Activated naive CD4-positive, alpha-beta T cell treated with anti-CD3 and anti-CD28 coated beads for 36 hours (primary cell): ENCODE results near the gene IGFL4. TPM values are rescaled to one million over a fixed set of nuclear protein-coding genes. Genes with fewer than 3 reads are reported as not detected.

Source experiments
- CTCF ChIA-PET: fragments of 350-600 bp; sonication (Branson Sonifier 250); formaldehyde crosslinking; loops from one replicate; lab custom pipeline; 2021; ENCODE audit warnings: antibody characterized with exemption; lab: Charles Lee
- DNase-seq: peaks from one replicate; pipeline ENCODE4 v3.0.0-alpha.2; 2020
- H3K27ac Mint-ChIP-seq: one replicate; pipeline ENCODE4 v1.8.0; 2021; ENCODE audit warnings: mild to moderate bottlenecking, mixed read lengths
- H3K27me3 Mint-ChIP-seq: one replicate; pipeline ENCODE4 v1.8.0; 2021; ENCODE audit warnings: low read depth, mixed read lengths
- H3K36me3 Mint-ChIP-seq: one replicate; pipeline ENCODE4 v1.8.0; 2021; ENCODE audit warnings: low read depth, mixed read lengths
- H3K4me1 Mint-ChIP-seq: one replicate; pipeline ENCODE4 v1.8.0; 2021; ENCODE audit warnings: low read depth, mixed read lengths
- H3K4me3 Mint-ChIP-seq: one replicate; pipeline ENCODE4 v1.8.0; 2021; ENCODE audit warnings: mild to moderate bottlenecking, moderate library complexity, mixed read lengths
- H3K9me3 Mint-ChIP-seq: one replicate; pipeline ENCODE4 v1.8.0; 2021; ENCODE audit warnings: mixed read lengths
- intact Hi-C: fragments of 100-400 bp; cut with micrococcal nuclease; formaldehyde crosslinking; loops from one replicate; pipeline ENCODE4 v1.15.1; 2023
- total RNA-seq, 2 experiments: library from RNA; stranded (reverse); gene quantifications; one replicate each; pipeline ENCODE4 v1.2.3, GENCODE V29; 2021

IGFL4 gene
- total RNA-seq, 2 experiments from 2014 or later, result not detected

DNA sequence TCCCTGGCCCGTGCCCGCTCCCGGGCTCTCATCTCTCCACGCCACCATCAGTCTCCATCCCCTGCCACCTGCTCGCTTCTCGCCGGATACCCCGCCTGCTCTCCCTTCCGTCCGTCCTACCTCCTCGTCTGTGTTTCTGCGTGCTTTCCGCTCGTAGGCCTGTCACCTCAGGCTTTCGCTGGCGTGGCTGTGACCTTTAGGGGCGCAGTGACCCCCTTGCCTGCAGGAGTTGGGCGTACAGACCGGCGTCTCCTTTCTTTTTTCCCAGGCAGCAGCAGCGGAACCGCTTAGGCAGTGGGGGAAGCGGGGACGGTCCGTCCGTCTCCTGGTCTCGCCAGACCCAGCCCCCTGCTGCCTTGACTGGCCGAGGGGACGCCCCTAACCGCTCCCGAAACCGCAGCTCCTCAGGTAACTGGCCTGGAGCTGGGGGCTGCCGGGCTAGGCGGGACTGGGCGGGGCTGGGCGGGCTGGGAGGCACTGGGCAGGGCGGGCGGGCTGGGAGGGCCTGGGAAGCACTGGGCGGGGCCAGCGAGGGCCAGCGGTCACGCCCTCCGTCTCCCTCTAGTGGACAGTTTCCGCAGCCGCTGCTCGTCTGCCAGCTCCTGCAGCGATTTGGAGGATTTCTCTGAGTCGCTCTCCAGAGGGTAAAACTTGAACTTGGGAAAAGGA, 24.2 kb downstream of the IGFL4 start:
- peaks cover 5% of the 10 kb centered on the region for H3K36me3 Mint-ChIP-seq
- intact Hi-C loops, result loop anchor here (1.0 to 2.0 kb wide), 7 partner anchors 21 to 247 kb away; partner anchors contain the start of genes CCDC61, IRF2BP1, MYPOP and SIX5

GRCh38 chr19:46015687-46016425, 24.9 kb downstream of the IGFL4 start:
- CTCF ChIA-PET, result interaction anchor here (2.0 kb wide), 1 partner anchor 10 kb away, joined by 7 read pairs; no protein-coding TSS in a partner anchor
- Mint-ChIP-seq H3K27ac (no peak overlapping the region), H3K36me3 (peaks cover 5% of the 10 kb centered on the region)

More for the DNA sequence above, 24.2 kb downstream of the IGFL4 start:
- Mint-ChIP-seq H3K4me1 (peaks cover 17% of the 10 kb centered on the region), H3K9me3 (no peaks in the 10 kb centered on the region), H3K27ac (peak overlapping the region; percentile 62), H3K27me3 (peaks cover 15% of the 10 kb centered on the region), H3K4me3 (peak overlapping the region; percentile 74)
- DNase-seq, result peak; percentile 86
- CTCF ChIA-PET, result interaction anchor here (0.7 to 2.0 kb wide), 3 partner anchors 9 to 248 kb away, joined by 5 to 7 read pairs (median 5); no protein-coding TSS in a partner anchor

GRCh38 chr19:46014941-46015686, 25.7 kb downstream of the IGFL4 start:
- H3K9me3 Mint-ChIP-seq, result no peaks in the 10 kb centered on the region
- DNase-seq, result peak; percentile 70
- no peak overlapping the region for H3K27ac Mint-ChIP-seq
- intact Hi-C loops, result no loop called here
- peaks cover 11% of the 10 kb centered on the region for H3K36me3 Mint-ChIP-seq
- peak overlapping the region; percentile 49 for H3K4me3 Mint-ChIP-seq
- peaks cover 17% of the 10 kb centered on the region for H3K4me1 Mint-ChIP-seq
- H3K27me3 Mint-ChIP-seq, result peaks cover 15% of the 10 kb centered on the region
- CTCF ChIA-PET, result no interaction called here

More at GRCh38 chr19:46015687-46016425, 24.9 kb downstream of the IGFL4 start:
- Mint-ChIP-seq H3K9me3 (no peaks in the 10 kb centered on the region), H3K4me3 (peak overlapping the region; percentile 74), H3K4me1 (peaks cover 17% of the 10 kb centered on the region), H3K27me3 (peaks cover 15% of the 10 kb centered on the region)
- intact Hi-C loops, result loop anchor here (1.0 to 2.0 kb wide), 7 partner anchors 21 to 247 kb away; partner anchors contain the start of genes CCDC61, IRF2BP1, MYPOP and SIX5
- DNase-seq, result peak; percentile 52

- CTCF ChIA-PET, result no interaction called here
- intact Hi-C loops, result no loop called here
- DNase-seq, result no peak
- H3K4me1 Mint-ChIP-seq, result peaks cover 17% of the 10 kb centered on the region
- H3K4me3 Mint-ChIP-seq, result peak overlapping the region; percentile 32
- no peaks in the 10 kb centered on the region for H3K9me3 Mint-ChIP-seq
- no peak overlapping the region for H3K27ac Mint-ChIP-seq
- peaks cover 17% of the 10 kb centered on the region for H3K36me3 Mint-ChIP-seq
- peaks cover 15% of the 10 kb centered on the region for H3K27me3 Mint-ChIP-seq
Measured at GRCh38 chr19:46014534-46014933, 26.3 kb downstream of the IGFL4 start.

GRCh38 chr19:46009530-46010510, 31.0 kb downstream of the IGFL4 start:
- Mint-ChIP-seq H3K27ac (no peak overlapping the region), H3K4me1 (peaks cover 5% of the 10 kb centered on the region), H3K27me3 (peaks cover 6% of the 10 kb centered on the region), H3K9me3 (no peaks in the 10 kb centered on the region), H3K36me3 (peaks cover 29% of the 10 kb centered on the region), H3K4me3 (no peak overlapping the region)
- intact Hi-C loops, result no loop called here
- CTCF ChIA-PET, result interaction anchor here (0.6 to 2.0 kb wide), 10 partner anchors 8 to 241 kb away, joined by 3 to 8 read pairs (median 3); partner anchors contain the start of genes CCDC61, FOXA3, SIX5 and SYMPK
- DNase-seq, result peak; percentile 77

- CTCF ChIA-PET, result interaction anchor here (0.6 to 1.5 kb wide), 3 partner anchors 11 to 1465 kb away, joined by 3 to 4 read pairs (median 3); partner anchors contain the start of gene CCDC61
- intact Hi-C loops, result no loop called here
- no peaks in the 10 kb centered on the region for H3K9me3 Mint-ChIP-seq
- H3K4me3 Mint-ChIP-seq, result no peak overlapping the region
- H3K4me1 Mint-ChIP-seq, result peaks cover 2% of the 10 kb centered on the region
- H3K27me3 Mint-ChIP-seq, result no peaks in the 10 kb centered on the region
- H3K27ac Mint-ChIP-seq, result no peak overlapping the region
- no peak for DNase-seq
- H3K36me3 Mint-ChIP-seq, result peaks cover 26% of the 10 kb centered on the region
Measured at GRCh38 chr19:46006411-46006810, 34.4 kb downstream of the IGFL4 start.

- CTCF ChIA-PET, result interaction anchor here (0.6 kb wide), 1 partner anchor 185 kb away, joined by 3 read pairs; no protein-coding TSS in a partner anchor
- no peaks in the 10 kb centered on the region for H3K9me3 Mint-ChIP-seq
- DNase-seq, result no peak
- no peak overlapping the region for H3K27ac Mint-ChIP-seq
- intact Hi-C loops, result no loop called here
- H3K4me3 Mint-ChIP-seq, result no peak overlapping the region
- peaks cover 12% of the 10 kb centered on the region for H3K36me3 Mint-ChIP-seq
- peaks cover 3% of the 10 kb centered on the region for H3K27me3 Mint-ChIP-seq
- H3K4me1 Mint-ChIP-seq, result peaks cover 28% of the 10 kb centered on the region
Measured at GRCh38 chr19:46002678-46003275, 38.0 kb downstream of the IGFL4 start.

GRCh38 chr19:46000491-46001246, 40.1 kb downstream of the IGFL4 start:
- CTCF ChIA-PET, result no interaction called here
- no peaks in the 10 kb centered on the region for H3K9me3 Mint-ChIP-seq
- H3K27ac Mint-ChIP-seq, result no peak overlapping the region
- DNase-seq, result peak; percentile 76
- H3K27me3 Mint-ChIP-seq, result peaks cover 3% of the 10 kb centered on the region
- intact Hi-C loops, result no loop called here
- H3K4me3 Mint-ChIP-seq, result peak overlapping the region; percentile 59
- peaks cover 35% of the 10 kb centered on the region for H3K4me1 Mint-ChIP-seq
- H3K36me3 Mint-ChIP-seq, result peaks cover 11% of the 10 kb centered on the region

DNA sequence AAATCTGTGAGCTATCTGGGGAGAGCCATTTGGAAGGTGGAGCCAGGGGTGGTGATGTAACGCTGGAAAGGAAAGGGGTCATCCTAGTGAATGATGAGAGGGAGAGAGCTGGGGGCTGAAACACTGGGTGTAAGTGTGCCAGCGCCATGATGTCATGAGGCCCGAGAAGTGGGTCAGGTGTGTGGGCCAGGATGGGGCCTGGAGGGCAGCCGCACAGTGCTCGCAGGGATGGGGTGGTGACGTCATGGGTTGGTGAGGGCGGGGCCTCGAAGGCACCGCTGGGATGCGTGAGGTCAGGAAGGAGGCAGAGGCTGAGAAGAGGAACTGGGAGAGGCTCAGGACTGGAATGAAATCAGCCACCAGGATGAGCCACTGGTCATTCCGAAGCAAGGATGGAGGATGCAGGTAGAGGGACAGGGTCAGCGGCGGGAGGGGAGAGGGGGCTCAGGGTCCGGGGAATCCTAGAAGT, 41.1 kb downstream of the IGFL4 start:
- Mint-ChIP-seq H3K9me3 (no peaks in the 10 kb centered on the region), H3K36me3 (peaks cover 6% of the 10 kb centered on the region), H3K4me1 (peaks cover 35% of the 10 kb centered on the region), H3K4me3 (peak overlapping the region; percentile 19), H3K27ac (no peak overlapping the region), H3K27me3 (peaks cover 3% of the 10 kb centered on the region)
- CTCF ChIA-PET, result interaction anchor here (0.6 to 1.0 kb wide), 2 partner anchors 10 to 230 kb away, joined by 3 to 4 read pairs; partner anchors contain the start of gene SIX5
- intact Hi-C loops, result no loop called here
- peak; percentile 30 for DNase-seq

DNA sequence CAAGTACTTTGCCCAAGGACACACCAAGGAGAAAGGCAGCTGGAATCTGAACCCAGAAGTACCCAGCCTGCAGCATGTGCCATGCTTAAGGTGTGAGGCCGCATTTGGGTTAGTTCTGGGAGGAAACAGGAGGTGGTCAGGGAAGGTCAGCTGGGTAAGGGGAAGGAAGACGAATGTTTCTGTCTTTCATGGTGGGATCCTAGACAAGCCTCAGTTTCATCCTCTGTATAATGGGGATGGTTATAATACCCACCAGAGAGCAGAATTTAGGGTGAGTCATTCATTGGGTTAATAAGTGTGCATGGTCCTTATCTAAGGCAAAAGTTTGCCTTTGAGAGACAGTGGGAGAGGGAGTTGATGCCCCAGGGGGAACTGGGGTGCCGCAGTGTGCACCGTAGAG, 42.0 kb downstream of the IGFL4 start:
- peaks cover 6% of the 10 kb centered on the region for H3K36me3 Mint-ChIP-seq
- DNase-seq, result no peak
- H3K4me3 Mint-ChIP-seq, result no peak overlapping the region
- peaks cover 35% of the 10 kb centered on the region for H3K4me1 Mint-ChIP-seq
- H3K27ac Mint-ChIP-seq, result no peak overlapping the region
- peaks cover 3% of the 10 kb centered on the region for H3K27me3 Mint-ChIP-seq
- intact Hi-C loops, result no loop called here
- H3K9me3 Mint-ChIP-seq, result no peaks in the 10 kb centered on the region
- CTCF ChIA-PET, result interaction anchor here (0.6 to 1.0 kb wide), 2 partner anchors 11 to 230 kb away, joined by 3 to 4 read pairs; partner anchors contain the start of gene SIX5
